IPS-NIHi7 (cell line): Measurements from ENCODE around the gene ZNF668.

ENCODE experiments used
- DNase-seq: peaks from one replicate; pipeline ENCODE4 v3.0.0; 2012; ENCODE audit warnings: mixed read lengths; ENCODE audit errors: extremely low spot score

ZNF668 gene

DNA sequence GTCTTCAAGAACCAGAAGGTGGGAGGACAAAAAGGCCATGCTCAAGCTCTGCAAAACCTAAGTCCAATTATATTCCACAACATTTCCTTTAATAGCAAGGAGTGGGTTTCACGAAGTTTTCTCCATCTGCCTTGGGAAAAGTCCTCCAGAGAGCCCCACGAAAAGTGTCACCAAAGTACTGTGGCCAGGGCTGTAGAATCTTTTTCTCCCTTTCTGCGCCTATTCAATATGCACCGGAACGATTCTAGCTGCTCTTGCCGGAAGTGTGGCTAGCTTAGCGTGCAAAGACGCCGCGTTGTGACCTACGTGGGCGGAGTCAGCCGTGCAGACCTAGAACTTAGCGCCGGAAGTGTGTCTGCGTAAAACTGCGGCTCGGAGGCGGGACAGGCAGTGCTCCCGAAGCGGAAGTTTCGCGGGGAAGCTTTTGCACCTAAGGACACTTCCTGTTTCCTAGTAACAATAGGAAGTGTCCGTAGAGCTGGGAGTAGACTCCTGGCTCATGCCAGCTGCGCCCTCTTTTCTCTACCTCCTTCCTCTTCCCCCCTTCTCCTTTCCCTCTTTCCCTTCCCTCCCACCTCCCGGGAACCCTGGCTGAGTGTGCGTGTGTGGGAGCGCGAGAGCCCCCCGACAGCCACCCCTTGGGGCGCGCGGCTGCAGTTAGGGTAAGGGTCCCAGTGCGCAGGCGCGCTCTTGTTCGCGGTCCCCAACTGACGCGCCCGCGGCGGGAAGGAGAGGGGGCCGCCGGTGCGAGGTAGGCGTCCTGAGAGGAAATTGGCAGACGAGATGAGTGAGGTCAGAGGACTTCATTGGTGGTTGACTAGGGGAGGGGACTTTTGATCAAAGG lies at the start of gene ZNF668, which contains the start of gene ZNF646:
ZNF668 (minus strand) TSS at position 271 of the 844 bp plus-strand sequence. CDS start 9,781 bp downstream, outside the sequence.
ZNF646 (plus strand) TSS at position 453 of the 844 bp plus-strand sequence. CDS start 1,903 bp downstream, outside the sequence.
- DNase-seq: peak; percentile 94

DNA sequence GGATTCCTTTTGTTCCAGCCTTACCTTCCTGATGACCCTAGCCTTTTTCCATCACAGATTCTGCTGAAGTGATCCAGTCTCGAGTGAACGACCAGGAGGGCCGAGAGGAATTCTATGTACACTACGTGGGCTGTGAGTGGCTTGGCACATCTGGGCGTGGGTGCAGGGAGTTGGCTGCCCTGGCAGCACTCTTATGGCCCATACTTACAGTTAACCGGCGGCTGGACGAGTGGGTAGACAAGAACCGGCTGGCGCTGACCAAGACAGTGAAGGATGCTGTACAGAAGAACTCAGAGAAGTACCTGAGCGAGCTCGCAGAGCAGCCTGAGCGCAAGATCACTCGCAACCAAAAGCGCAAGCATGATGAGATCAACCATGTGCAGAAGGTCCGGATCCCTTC lies 46.1 kb upstream of the ZNF668 start:
- no peak for DNase-seq

DNA sequence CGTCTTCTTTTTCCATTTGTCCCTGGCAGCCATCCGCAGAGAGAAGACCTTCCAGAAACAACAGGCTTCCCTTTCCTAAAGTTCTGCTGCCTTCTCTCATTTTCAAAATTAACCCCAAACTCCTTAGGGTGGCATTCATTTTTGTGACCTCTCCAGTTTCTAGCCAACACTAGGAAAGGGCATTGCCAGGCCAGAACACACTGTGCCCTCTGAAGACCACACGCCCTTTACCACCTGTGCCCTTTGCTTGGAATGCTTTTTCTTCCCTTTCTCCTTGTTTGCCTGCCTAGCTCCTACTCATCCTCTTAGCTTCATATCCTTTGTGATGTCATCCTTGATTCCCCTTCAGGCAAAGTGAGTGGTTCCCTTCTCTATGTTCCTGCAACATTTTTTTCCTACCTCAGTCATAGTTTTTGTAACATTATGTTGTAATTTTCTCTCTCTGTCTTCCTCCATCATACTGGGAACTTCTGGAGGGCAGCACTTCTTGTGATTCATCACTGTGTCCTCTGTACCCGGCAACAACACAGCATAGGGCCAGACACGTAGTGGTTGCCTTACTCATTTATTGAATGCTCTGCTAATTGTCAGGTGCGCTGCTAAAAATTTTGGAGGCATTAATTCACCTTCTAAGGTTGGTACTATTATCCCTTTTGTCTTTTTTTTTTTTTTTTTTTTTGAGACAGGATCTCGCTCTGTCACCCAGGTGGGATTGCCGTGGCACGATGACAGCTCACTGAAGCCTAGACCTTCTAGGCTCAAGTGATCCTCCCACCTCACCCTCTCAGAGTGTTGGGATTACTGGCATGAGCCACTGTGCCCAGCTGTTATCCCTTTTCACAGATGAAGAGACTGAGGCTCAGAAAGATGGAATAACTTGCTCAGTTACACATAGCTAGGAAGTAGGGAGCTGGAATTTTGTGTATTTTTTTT lies 44.4 kb upstream of the ZNF668 start:
- no peak for DNase-seq

DNA sequence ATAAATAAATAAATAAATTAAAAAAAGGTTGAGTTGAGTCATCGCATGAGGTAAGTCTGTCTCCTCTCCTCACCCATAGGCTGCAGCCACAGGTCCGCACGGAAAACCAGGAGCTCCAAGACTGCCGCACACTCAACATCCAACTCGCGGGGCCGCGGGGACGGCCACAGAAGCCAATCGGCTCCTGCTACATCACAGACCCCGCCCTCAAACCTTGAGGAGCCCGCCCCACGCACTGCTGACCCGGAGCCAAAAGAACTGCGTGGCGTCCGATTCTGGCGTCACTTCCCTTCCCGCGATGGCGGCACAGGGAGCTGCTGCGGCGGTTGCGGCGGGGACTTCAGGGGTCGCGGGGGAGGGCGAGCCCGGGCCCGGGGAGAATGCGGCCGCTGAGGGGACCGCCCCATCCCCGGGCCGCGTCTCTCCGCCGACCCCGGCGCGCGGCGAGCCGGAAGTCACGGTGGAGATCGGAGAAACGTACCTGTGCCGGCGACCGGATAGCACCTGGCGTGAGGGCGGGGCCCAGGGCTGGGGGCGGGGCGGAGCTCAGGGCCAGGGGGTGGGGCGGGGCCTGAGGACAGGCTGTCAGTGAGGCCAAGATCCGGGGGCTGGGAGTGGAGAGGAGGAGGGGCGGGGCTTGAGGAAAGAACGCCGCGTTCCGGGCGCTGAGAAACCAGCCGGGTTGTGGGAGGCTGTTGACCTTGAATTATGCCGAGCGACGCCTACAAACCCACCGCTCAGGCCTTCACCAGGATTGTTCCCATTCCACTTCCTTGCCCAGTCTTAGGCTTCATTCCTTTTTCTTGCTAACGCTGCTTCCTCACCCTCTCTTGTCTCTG lies 43.6 kb upstream of the ZNF668 start, which contains the start of gene KAT8:
KAT8 (plus strand) TSS at position 281 of the 839 bp plus-strand sequence; CDS start at position 299, 18 bp downstream.
- DNase-seq: peak; percentile 98

DNA sequence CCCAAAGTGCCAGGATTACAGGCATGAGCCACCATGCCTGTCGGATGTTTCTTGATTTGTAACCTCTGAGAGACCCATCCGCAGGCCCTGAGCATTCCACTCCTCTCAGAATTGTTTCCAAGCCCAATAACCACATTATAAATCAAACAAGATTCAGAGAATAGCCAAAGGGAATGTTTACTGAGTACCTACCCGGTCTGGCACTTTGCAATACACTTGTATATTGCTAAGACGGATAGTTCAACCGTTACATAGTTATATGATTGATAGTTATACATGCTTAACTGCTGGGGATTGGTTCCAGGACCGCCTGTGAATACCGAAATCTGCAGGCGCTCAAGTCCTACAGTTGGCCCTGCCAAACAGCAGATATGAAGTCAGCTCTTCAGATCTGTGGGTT lies 40.4 kb upstream of the ZNF668 start:
- no peak for DNase-seq

DNA sequence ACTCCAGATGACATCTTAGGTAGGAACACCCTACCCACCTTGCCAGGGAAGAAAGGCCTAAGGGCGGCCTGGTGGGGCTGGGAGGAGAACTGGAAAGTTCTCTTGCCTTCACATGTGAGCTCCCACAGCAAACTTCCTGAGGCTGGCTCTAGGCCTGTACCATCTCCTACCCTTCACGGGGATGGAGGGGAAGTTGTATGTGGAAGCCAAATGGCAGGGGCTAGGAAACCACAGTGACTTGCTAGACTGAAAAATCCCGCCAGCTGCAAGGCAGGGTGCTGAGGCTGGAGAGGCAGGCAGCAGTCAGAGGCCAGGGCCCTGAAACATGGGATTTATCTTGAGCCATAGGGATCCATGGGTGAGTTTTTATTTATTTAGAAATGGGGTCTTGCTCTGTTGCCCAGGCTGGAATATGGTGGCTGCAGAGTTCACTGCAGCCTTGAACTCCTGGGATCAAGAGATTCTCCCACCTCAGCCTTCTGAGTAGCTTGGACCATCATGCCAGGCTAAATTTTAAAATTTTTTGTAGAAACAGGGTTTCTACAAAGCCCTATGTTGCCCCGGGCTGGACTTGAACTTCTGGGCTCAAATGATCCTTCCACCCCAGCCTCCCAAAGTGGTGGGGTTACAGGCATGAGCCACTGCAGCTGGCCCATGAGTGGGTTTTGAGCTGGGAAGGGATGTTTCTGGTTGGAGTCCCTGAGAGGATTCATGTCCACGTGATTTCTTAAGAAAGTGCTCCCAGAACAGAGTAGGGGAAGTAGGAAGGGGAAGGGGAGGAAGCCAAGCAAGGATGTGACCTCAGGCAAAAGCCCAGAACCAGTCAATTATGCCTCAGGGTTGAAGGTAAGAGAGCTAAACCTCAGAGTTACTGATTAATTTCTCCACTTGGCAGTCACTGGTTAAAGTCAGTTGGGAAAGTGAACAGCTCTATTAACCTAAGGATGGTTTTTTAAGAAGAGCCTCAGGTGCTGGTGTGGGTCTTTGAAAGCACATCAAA lies 39.4 kb upstream of the ZNF668 start:
- no peak for DNase-seq

DNA sequence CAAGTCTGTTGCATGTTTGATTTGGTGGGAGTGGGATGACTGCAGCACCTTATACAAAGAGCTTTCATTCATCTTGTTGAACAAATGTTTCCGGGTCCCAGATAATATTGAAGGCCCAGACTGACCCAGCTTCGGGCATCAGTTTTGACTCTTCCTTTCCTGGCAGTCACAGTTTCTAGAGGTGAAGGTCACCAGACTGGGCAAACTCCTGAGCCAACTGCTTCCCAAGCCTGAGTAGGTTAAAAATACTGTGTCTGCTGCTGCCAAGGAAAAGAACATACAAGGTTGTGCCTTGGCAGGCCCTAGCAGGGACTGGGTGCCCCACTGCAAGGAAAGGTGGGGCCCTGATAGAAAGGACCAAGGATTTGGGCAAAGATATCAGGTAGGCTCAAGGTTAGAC lies 38.7 kb upstream of the ZNF668 start:
- DNase-seq: no peak

DNA sequence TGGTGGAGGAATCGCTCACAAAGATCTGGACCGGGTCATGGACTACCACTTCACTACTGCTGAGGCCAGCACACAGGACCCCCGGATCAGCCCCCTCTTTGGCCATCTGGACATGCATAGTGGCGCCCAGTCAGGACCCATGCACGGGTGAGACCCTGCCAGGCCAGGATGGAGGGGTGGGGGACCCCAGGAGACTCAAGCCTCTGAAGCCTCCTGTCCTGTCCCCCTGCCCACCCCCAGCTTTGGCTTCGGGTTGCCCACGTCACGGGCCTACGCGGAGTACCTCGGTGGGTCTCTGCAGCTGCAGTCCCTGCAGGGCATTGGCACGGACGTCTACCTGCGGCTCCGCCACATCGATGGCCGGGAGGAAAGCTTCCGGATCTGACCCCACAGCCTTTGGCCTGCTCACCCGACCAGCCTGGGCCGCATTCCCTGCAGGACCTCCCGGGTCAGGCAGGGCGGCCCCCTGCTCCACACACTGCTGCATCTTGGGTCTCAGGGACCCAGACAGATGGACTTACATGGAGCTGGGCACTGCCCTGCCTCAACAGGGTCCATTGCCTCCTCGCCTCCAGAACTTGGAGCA lies 37.9 kb upstream of the ZNF668 start:
- no peak for DNase-seq

DNA sequence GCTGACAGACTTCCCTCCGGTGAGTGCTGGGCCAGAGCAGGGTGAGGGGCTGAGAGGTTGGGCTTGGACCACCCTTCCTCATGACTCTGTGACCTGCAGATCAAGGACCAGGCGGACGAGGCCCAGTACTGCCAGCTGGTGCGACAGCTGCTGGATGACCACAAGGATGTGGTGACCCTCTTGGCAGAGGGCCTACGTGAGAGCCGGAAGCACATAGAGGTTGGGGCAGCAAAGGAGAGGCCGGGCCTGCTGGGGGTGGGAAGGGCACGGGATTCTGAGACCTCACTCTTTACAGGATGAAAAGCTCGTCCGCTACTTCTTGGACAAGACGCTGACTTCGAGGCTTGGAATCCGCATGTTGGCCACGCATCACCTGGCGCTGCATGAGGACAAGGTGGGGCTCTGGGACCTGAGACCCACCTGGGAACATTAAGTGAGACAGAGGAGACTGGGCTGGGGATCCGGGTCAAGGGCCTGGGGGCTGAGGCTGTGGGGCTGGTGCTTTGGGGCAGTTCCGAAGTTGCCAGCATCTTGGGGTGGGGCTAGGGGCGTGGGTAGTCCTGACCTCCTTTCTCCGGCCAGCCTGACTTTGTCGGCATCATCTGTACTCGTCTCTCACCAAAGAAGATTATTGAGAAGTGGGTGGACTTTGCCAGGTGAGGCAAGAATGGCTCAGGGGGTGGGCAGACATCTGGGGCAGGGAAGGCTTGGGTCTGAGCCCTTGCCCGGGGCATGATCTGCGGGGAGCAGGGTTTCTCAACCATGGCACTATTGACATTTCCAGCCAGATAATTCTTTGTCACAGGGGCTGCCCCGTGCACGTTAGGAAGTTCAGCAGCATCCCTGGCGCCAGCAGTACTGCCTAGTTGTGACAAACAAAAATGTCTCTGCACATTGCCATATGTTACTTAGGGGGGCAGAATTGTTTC lies 36.3 kb upstream of the ZNF668 start:
- DNase-seq: no peak

DNA sequence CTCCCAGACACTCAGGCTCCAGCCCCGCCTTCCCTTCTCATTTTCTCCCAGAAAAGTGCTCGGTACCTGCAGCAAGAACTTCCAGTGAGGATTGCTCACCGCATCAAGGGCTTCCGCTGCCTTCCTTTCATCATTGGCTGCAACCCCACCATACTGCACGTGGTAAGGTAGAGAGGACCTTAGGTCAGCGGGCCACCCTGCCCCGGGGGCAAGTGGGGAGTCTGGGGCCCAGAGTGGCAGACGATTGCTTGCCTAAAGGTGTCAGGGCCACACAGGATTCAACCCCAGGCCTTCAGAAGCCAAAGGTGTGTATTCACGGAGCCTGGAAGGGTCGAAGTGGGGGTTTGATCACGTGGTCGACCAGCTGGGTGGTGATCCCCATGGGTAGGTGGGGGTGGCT lies 35.6 kb upstream of the ZNF668 start:
- no peak for DNase-seq

DNA sequence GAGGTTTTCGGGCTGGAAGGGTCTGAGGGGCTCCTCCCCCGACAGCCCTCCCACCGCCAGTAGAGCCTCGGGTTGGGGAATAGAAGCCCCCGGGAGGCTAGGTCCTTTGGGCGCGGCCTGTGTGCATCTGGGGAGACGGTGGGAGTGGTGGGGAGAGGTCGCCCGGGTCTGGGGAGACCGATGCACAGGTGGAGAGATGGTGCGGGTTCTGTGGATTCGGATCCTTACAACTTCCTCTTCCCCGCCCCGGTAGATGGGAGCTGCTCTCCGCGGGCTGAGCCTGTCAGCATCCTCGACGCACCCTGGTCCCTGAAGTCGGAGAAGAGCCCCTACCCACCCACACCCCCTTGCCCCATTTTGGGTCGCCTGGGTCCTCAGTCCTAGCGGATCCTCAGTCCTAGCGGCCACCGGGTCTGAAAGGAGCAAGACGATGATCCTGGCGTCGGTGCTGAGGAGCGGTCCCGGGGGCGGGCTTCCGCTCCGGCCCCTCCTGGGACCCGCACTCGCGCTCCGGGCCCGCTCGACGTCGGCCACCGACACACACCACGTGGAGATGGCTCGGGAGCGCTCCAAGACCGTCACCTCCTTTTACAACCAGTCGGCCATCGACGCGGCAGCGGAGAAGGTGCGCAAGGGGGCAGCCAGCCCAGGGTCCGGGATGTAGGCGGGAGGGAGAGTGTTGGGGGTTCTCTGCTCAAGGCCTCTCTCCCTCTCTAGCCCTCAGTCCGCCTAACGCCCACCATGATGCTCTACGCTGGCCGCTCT lies 34.9 kb upstream of the ZNF668 start:
- no peak for DNase-seq

DNA sequence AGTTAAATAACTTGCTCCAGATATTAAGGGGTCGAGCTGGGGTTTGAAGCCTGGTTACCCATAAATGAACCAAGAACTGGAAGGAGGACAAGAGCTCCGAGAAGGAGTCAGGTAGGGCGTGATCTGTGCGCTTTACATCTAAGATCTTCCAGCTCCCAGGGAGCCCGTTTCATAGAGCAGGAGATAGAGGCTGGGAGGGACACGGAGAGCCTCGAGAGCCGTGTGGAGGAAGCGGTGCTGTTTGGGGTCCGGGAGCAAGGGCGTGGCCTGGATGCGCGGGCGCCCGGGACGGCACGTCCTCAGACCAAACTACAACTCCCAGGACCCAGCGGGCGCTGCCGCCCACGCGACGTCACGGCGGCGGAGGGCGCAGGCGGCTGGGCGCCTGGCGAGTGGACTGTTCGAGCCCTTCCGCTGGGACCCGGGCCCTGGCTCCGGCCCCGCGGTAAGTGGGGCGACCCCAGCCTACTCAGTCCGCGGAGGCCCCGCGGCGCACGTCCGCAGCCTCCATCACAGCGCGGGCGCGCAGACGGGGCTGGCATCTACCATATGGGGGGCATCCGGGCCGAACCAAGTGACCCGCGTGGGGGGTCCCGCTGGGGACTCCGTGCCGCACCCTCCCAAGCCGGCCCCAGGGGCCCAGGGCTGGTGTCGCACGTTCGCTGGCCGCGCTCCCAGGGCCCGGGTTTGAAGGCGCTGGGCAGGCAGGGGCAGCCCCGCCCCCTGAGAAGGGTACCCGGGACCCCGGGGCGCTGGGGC lies 34.2 kb upstream of the ZNF668 start, which contains the start of gene BCKDK:
BCKDK (plus strand) TSS at position 352 of the 759 bp plus-strand sequence. CDS start 838 bp downstream, outside the sequence.
- peak; percentile 86 for DNase-seq

DNA sequence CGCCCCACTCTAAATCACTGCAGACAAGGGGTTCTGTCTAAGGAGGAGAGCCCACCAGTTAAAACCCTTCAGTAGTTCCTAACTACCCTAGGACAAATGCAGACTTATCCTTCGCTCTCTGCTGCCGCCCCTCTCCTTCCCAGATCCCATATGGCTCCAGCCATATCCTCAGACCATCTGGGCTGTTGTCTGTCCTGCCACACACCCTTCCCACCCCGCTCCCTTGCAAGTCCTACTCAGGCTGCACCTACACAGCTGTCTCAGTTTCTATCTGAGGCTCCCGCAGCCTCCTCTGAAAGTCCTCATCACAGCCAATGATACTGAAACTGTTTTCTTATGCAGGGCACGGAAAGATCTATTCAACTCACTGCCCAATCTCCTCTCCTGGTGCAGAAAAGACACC lies 33.4 kb upstream of the ZNF668 start:
- no peak for DNase-seq

DNA sequence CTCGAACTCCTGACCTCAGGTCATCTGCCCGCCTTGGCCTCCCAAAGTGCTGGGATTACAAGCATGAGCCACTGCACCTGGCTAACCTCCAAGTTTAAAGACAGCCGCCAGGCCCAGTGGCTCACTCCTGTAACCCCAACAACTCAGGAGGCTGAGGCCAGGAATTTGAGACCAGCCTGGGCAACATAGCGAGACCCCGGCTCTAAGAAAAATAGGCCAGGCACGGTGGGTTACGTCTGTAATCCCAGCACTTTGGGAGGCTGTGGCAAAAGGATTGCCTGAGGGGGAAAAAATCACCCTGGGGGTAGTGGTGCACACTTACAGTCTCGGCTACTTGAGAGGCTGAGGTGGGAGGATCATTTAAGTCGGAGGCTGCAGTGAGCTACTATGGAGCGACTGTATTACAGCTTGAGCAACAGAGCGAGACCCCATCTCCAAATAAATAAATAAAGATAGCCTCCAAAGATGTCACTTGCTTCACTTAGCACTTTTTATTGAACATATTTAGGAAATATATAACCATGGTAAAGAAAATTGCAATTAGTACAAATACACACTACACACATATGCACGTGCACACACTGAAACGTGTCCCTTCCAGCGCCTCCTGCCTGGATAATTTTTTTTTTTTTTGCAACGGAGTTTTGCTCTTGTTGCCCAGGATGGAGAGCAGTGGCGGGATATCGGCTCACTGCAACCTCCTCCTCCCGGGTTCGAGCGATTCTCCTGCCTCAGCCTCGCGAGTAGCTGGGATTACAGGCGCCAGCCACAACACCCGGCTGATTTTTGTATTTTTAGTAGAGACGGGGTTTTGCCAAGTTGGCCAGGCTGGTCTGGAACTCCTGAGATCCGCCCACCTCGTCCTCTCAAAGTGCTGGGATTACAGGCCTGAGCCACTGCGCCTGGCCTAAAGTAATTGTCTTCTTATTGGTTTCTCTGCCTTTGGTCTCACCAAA lies 32.7 kb upstream of the ZNF668 start:
- no peak for DNase-seq

DNA sequence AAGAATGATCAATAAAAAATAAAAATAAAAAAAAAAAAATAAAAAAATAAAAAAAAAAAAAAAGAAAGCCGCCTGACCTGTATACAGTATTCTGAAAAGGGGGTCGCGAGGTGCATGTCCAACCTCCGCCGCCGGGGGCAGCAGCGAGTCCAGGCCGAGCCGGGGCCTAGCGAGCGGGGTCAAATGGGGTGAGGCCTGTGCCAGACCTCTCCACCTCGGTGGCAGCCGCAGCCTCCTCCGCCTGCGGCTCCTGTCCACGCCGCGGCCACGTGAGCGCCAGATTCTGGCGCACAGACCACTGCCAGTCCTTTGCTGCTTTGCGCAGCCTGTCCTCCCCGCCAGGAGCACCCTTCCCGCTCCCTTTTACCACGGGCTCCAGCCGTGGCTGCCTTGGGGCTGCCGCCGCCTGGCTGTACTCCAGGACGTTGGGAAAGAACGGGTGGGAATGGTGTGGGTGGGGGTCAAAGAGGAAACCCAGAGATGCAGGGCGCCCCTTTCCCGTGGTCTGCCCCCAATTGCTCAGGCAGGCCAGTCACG lies 31.7 kb upstream of the ZNF668 start:
- peak; percentile 84 for DNase-seq
